Esophagus (tissue), 2 donors: Measurements from ENCODE around the gene TAS2R41. TPM values are rescaled to one million over a fixed set of nuclear protein-coding genes. Genes with fewer than 3 reads are reported as not detected.

Source experiments
- H3K27ac ChIP-seq, 2 donors: one replicate each; pipeline ENCODE4 v1.5.1; 2013; ENCODE audit warnings: low read depth in 2 of 2, mild to moderate bottlenecking in 2 of 2, inconsistent platforms in 1 of 2, low read length in 1 of 2, moderate library complexity in 1 of 2
- H3K27me3 ChIP-seq, 2 donors: one replicate each; pipeline ENCODE4 v1.6.1; 2013; ENCODE audit warnings: low read length in 2 of 2, control low read depth in 1 of 2, mild to moderate bottlenecking in 1 of 2; ENCODE audit not compliant: insufficient read depth in 2 of 2, control insufficient read depth in 1 of 2
- H3K36me3 ChIP-seq, 2 donors: one replicate each; pipeline ENCODE4 v1.6.1; 2013; ENCODE audit warnings: low read length in 1 of 2; ENCODE audit not compliant: control insufficient read depth in 2 of 2, insufficient read depth in 2 of 2
- H3K4me1 ChIP-seq, 2 donors: one replicate each; pipeline ENCODE4 v1.6.1; 2013; ENCODE audit warnings: low read length in 1 of 2; ENCODE audit not compliant: control insufficient read depth in 2 of 2, insufficient read depth in 2 of 2
- H3K4me3 ChIP-seq, 2 donors: one replicate each; pipeline ENCODE4 v1.5.1; 2013; ENCODE audit warnings: low read length in 2 of 2, mild to moderate bottlenecking in 2 of 2, low read depth in 1 of 2, moderate library complexity in 1 of 2
- H3K9me3 ChIP-seq, 2 donors: one replicate each; pipeline ENCODE4 v1.6.1; 2013; ENCODE audit warnings: mild to moderate bottlenecking in 2 of 2, low read depth in 1 of 2, low read length in 1 of 2, moderate library complexity in 1 of 2; ENCODE audit not compliant: control insufficient read depth in 2 of 2, insufficient read depth in 1 of 2
- WGBS, 2 donors: extraction: QIAGEN DNeasy Blood & Tissue Kit; methylation state at CpG; one replicate each; pipeline ENCODE4 v1.1.7; 2013; 5-methylcytosine and 5-hydroxymethylcytosine counted together
- polyA plus RNA-seq, 2 donors: library from polyadenylated mRNA; stranded (reverse); fragments of 200-250 nt; gene quantifications; one replicate each; pipeline ENCODE4 v1.2.3, GENCODE V29; 2013
- donor health status: healthy with polysubstance abuse.
- donor health status: Bipolar disorder and iron deficiency.

Gene TAS2R41
- polyA plus RNA-seq, 2 donors, result not detected

GRCh38 chr7:143443153-143443552 is 34.5 kb upstream of the TAS2R41 start, which contains the start of gene TAS2R60:
Gene TAS2R60, plus strand, starts transcription at chr7:143443453. Its CDS starts 0 bp downstream, at chr7:143443453.
- no peaks in the 10 kb centered on the region for H3K36me3 ChIP-seq
- 70 to 78% methylated on average over 4 of the region's 4 CpGs for WGBS, 2 donors
- H3K27ac ChIP-seq, result no peak within 1 kb of the TSS
- H3K4me1 ChIP-seq, result no peaks in the 10 kb centered on the region
- H3K9me3 ChIP-seq, result no peaks in the 10 kb centered on the region
- no peak within 1 kb of the TSS for H3K4me3 ChIP-seq
- no peaks in the 10 kb centered on the region for H3K27me3 ChIP-seq

GRCh38 chr7:143444063-143444782 is 33.5 kb upstream of the TAS2R41 start:
- Histone ChIP-seq H3K9me3 (no peaks in the 10 kb centered on the region), H3K27me3 (no peaks in the 10 kb centered on the region), H3K4me3 (no peak overlapping the region), H3K27ac (no peak overlapping the region), H3K36me3 (no peaks in the 10 kb centered on the region), H3K4me1 (no peaks in the 10 kb centered on the region)
- 90% methylated on average over 6 of the region's 6 CpGs for whole genome bisulfite sequencing, 2 donors

DNA sequence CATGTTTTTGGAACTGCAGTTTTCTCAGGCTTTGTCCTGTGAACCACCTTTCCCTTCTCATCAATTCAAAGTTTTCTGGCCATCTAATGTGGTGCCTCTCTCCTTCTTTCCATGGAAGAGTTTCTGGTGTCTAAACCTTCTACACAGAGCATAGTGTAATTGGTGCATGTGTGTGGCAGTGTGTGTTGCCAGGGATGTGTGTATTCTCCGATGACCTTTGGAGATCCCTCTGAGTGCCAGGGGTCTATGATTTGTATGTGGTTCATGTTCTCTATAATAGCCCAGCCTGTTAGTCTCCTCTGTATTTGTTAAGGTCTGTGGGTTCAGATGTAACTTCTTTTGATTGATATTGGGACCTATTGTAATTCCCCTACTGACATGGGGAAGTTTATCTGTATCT is 32.9 kb upstream of the TAS2R41 start:
- no peaks in the 10 kb centered on the region for H3K36me3 ChIP-seq
- 94% methylated on average over 1 of the region's 1 CpG for WGBS, 2 donors
- no peaks in the 10 kb centered on the region for H3K4me1 ChIP-seq
- H3K4me3 ChIP-seq, result no peak overlapping the region
- H3K9me3 ChIP-seq, result no peaks in the 10 kb centered on the region
- no peak overlapping the region for H3K27ac ChIP-seq
- H3K27me3 ChIP-seq, result no peaks in the 10 kb centered on the region

GRCh38 chr7:143447466-143447865 is 30.2 kb upstream of the TAS2R41 start:
- Histone ChIP-seq H3K27ac (no peak overlapping the region), H3K4me3 (no peak overlapping the region), H3K36me3 (no peaks in the 10 kb centered on the region), H3K27me3 (no peaks in the 10 kb centered on the region), H3K4me1 (peaks cover 0 to 2% of the 10 kb centered on the region in 2 donors), H3K9me3 (no peaks in the 10 kb centered on the region)
- WGBS, 2 donors, result 59 to 62% methylated on average over 3 of the region's 3 CpGs

GRCh38 chr7:143448429-143448828 is 29.2 kb upstream of the TAS2R41 start:
- no peaks in the 10 kb centered on the region for H3K9me3 ChIP-seq
- H3K27ac ChIP-seq, result no peak overlapping the region
- no peaks in the 10 kb centered on the region for H3K27me3 ChIP-seq
- WGBS, 2 donors, result 87 to 88% methylated on average over 5 of the region's 5 CpGs
- no peak overlapping the region for H3K4me3 ChIP-seq
- H3K36me3 ChIP-seq, result no peaks in the 10 kb centered on the region
- H3K4me1 ChIP-seq, result peaks cover 0 to 2% of the 10 kb centered on the region in 2 donors

DNA sequence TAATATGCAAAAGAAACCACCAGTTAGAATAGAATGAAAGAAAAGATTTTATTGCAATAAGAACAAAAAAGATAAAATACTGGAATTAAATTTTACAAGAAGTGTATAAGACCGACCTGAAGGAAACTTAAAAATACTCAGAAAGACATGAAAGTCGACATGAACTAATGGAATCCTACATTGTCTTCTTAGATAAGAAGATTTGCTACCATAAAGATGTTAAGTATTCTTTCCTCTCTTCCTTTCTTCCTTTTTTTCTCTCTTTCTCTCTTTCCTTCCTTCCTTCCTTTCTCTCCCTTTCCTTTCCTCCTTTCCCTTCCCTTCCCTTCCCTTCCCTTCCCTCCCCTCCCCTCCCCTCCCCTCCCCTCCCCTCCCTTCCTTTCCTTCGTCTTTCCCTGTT is 27.9 kb upstream of the TAS2R41 start:
- Histone ChIP-seq H3K9me3 (no peaks in the 10 kb centered on the region), H3K27me3 (no peaks in the 10 kb centered on the region), H3K4me1 (peaks cover 0 to 2% of the 10 kb centered on the region in 2 donors), H3K27ac (no peak overlapping the region), H3K4me3 (no peak overlapping the region), H3K36me3 (no peaks in the 10 kb centered on the region)
- 79 to 87% methylated on average over 2 of the region's 3 CpGs for WGBS, 2 donors

DNA sequence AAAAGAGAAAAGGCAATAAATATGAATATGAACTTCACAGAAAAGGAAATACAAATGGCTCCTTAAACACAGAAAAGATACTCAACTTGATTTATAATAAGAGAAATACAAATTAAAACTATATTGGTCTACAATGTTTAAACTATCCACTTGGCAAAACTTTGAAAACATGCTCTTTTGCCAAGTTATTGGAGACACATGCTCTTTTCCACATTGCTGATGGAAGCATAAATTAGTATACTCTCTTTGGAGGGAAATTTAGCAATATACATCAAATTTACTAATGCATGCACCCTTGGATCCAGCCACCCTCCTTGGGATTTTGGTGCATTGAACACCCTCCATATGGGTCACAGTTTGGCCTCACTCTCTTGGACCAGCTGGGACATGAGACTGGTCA is 26.6 kb upstream of the TAS2R41 start:
- no peak overlapping the region for H3K4me3 ChIP-seq
- peaks cover 0 to 2% of the 10 kb centered on the region in 2 donors for H3K4me1 ChIP-seq
- H3K9me3 ChIP-seq, result no peaks in the 10 kb centered on the region
- H3K27ac ChIP-seq, result no peak overlapping the region
- H3K36me3 ChIP-seq, result no peaks in the 10 kb centered on the region
- H3K27me3 ChIP-seq, result no peaks in the 10 kb centered on the region

GRCh38 chr7:143451746-143452145 is 25.9 kb upstream of the TAS2R41 start:
- WGBS, 2 donors, result 76 to 79% methylated on average over 1 of the region's 1 CpG
- H3K27ac ChIP-seq, result no peak overlapping the region
- H3K9me3 ChIP-seq, result no peaks in the 10 kb centered on the region

GRCh38 chr7:143452495-143452894 is 25.2 kb upstream of the TAS2R41 start:
- H3K9me3 ChIP-seq, result no peaks in the 10 kb centered on the region
- H3K4me3 ChIP-seq, result no peak overlapping the region
- H3K36me3 ChIP-seq, result no peaks in the 10 kb centered on the region
- WGBS, 2 donors, result 88% methylated on average over 2 of the region's 2 CpGs
- no peaks in the 10 kb centered on the region for H3K27me3 ChIP-seq
- H3K4me1 ChIP-seq, result peaks cover 0 to 3% of the 10 kb centered on the region in 2 donors
- H3K27ac ChIP-seq, result no peak overlapping the region

More at GRCh38 chr7:143451746-143452145, 25.9 kb upstream of the TAS2R41 start:
- Histone ChIP-seq H3K36me3 (no peaks in the 10 kb centered on the region), H3K4me1 (peaks cover 0 to 2% of the 10 kb centered on the region in 2 donors), H3K4me3 (no peak overlapping the region), H3K27me3 (no peaks in the 10 kb centered on the region)

DNA sequence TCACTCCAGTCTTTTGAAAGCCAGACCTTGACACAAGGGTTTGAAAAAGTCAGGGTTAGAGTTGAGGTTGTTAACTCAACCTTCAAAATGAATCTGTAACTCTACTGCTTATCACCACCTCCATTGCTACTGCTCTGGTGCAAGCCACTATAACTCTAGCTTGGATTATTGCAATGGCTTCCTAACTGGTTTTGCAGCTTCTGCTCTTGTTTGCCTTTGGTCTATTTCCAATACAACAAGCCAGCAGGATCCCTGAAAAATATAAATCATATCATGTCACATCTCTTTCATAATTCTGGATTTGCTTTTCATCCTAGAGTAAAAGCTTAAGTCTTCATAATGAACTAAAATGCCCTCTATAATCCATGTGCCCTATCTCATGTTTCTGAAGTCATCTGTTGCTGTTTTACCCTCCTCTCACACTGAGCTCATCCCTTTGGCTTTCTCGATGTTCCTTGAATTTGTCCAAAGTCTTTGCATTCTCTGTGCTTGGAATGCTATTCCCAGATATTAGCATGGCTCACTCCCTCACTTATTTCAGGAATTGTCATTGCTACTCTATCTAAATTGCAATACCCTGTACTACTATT is 23.5 kb upstream of the TAS2R41 start:
- 33 to 74% methylated on average over 1 of the region's 1 CpG for WGBS, 2 donors
- H3K4me1 ChIP-seq, result peaks cover 0 to 6% of the 10 kb centered on the region in 2 donors
- no peaks in the 10 kb centered on the region for H3K9me3 ChIP-seq
- no peak overlapping the region for H3K27ac ChIP-seq
- no peaks in the 10 kb centered on the region for H3K36me3 ChIP-seq
- no peak overlapping the region for H3K4me3 ChIP-seq
- no peaks in the 10 kb centered on the region for H3K27me3 ChIP-seq
